ENCODE results near the gene INS. TPM values are rescaled to one million over a fixed set of nuclear protein-coding genes. Genes with fewer than 3 reads are reported as not detected.

Gene INS
- total and polyA plus RNA-seq, 2 donors (not counting 1 experiment from before 2014, with no cell fraction given): not detected

GRCh38 chr11:2169626-2170570, 8.9 kb upstream of the INS start:
- Mint-ChIP-seq H3K27me3 (no peaks in the 10 kb centered on the region), H3K4me3 (no peak overlapping the region), H3K27ac (no peak overlapping the region), H3K9me3 (ENCODE audit: insufficient read depth) (no peaks in the 10 kb centered on the region), H3K4me1 (no peaks in the 10 kb centered on the region)
- ATAC-seq (ENCODE audit: low read depth) (no peak), DNase-seq (no peak)
- Histone ChIP-seq H3K36me3 (replicated peaks in 1 of 2; ENCODE audit: control extremely low read depth in 1 of 2, control insufficient read depth in 1 of 2, extremely low read depth in 1 of 2, insufficient read depth in 2 of 2, low read length in 1 of 2) (no peaks in the 10 kb centered on the region), H3K27me3 (replicated peaks in 1 of 4; ENCODE audit: control extremely low read depth in 1 of 4, control insufficient read depth in 3 of 4, insufficient read depth in 4 of 4, low read length in 3 of 4) (peaks cover 0 to 10% (median 0%) of the 10 kb centered on the region in 4 experiments), H4K20me1 (ENCODE audit: control insufficient read depth, insufficient read depth, low read length, poor library complexity, severe bottlenecking) (no peaks in the 10 kb centered on the region), H3K79me2 (ENCODE audit: control insufficient read depth, insufficient read depth, low read length) (no peaks in the 10 kb centered on the region), H2AFZ (ENCODE audit: insufficient read depth, low read depth, low read length, poor library complexity, severe bottlenecking) (no peak overlapping the region), H3K9ac (ENCODE audit: low read length) (no peak overlapping the region), H3K9me3 (ENCODE audit: control extremely low read depth in 1 of 3, control insufficient read depth in 2 of 3, insufficient read depth in 1 of 3, low read length in 2 of 3) (no peaks in the 10 kb centered on the region), H3K4me2 (replicated peaks; ENCODE audit: low read depth, low read length, poor library complexity, severe bottlenecking) (no peak overlapping the region), H3K4me3 (ENCODE audit: control extremely low read depth in 1 of 5, extremely low read depth in 1 of 5, insufficient read depth in 1 of 5, low read depth in 2 of 5, low read length in 4 of 5) (no peak overlapping the region), H3K4me1 (ENCODE audit: control insufficient read depth in 2 of 2, insufficient read depth in 2 of 2, low read length in 2 of 2) (peaks cover 0 to 3% of the 10 kb centered on the region in 2 donors), H3K27ac (ENCODE audit: low read length in 2 of 2) (no peak overlapping the region)
- no peak for TF ChIP-seq EZH2 (IDR thresholded peaks at IDR 0.05; ENCODE audit: borderline replicate concordance, insufficient read depth, low read depth, low read length, poor library complexity, severe bottlenecking)
- TF ChIP-seq, protein P1, sequence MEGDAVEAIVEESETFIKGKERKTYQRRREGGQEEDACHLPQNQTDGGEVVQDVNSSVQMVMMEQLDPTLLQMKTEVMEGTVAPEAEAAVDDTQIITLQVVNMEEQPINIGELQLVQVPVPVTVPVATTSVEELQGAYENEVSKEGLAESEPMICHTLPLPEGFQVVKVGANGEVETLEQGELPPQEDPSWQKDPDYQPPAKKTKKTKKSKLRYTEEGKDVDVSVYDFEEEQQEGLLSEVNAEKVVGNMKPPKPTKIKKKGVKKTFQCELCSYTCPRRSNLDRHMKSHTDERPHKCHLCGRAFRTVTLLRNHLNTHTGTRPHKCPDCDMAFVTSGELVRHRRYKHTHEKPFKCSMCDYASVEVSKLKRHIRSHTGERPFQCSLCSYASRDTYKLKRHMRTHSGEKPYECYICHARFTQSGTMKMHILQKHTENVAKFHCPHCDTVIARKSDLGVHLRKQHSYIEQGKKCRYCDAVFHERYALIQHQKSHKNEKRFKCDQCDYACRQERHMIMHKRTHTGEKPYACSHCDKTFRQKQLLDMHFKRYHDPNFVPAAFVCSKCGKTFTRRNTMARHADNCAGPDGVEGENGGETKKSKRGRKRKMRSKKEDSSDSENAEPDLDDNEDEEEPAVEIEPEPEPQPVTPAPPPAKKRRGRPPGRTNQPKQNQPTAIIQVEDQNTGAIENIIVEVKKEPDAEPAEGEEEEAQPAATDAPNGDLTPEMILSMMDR (IDR thresholded peaks at IDR 0.05): no peak
- ChIA-PET CTCF (interaction anchor here (1.2 to 1.6 kb wide), 2 partner anchors 18 to 135 kb away, joined by 4 to 5 read pairs; no protein-coding TSS in a partner anchor), POLR2A (no interaction called here)
- 84% methylated on average over 37 of the region's 45 CpGs for WGBS (ENCODE audit: insufficient coverage)
- intact Hi-C loops (cut with micrococcal nuclease): no loop called here

DNA sequence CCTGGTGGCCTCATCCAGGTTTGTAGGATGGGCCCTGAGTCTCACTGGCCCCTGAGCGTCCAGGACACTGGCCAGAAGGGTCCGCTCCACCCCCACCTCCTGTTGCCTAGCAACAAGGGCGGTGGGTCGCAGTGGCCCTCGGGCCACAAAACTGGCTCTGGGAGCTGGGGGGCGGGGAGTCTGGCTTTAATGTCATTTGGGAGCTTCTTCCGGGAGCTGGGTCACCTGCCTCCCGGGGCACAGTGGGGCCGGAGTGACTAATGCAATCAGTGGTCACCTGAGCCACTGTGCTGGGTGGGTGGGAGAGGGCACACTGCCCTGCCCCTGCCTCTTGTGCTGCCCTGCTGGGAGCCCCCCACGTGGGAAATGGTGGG, 8.0 kb upstream of the INS start:
- no peak overlapping the region for H3K4me3 Mint-ChIP-seq

More for the DNA sequence above, 8.0 kb upstream of the INS start:
- H3K4me3 ChIP-seq (ENCODE audit: control extremely low read depth in 1 of 5, extremely low read depth in 1 of 5, insufficient read depth in 1 of 5, low read depth in 2 of 5, low read length in 4 of 5): no peak overlapping the region
- no peaks in the 10 kb centered on the region for H3K79me2 ChIP-seq (ENCODE audit: control insufficient read depth, insufficient read depth, low read length)
- no peaks in the 10 kb centered on the region for H4K20me1 ChIP-seq (ENCODE audit: control insufficient read depth, insufficient read depth, low read length, poor library complexity, severe bottlenecking)
- no peak overlapping the region for H3K27ac ChIP-seq (ENCODE audit: low read length in 2 of 2)
- WGBS (ENCODE audit: insufficient coverage): 77% methylated on average over 9 of the region's 10 CpGs
- Mint-ChIP-seq H3K9me3 (ENCODE audit: insufficient read depth) (no peaks in the 10 kb centered on the region), H3K4me1 (no peaks in the 10 kb centered on the region), H3K27me3 (no peaks in the 10 kb centered on the region), H3K27ac (no peak overlapping the region)
- TF ChIP-seq, protein P1 (IDR thresholded peaks at IDR 0.05): no peak
- no peak for TF ChIP-seq EZH2 (IDR thresholded peaks at IDR 0.05; ENCODE audit: borderline replicate concordance, insufficient read depth, low read depth, low read length, poor library complexity, severe bottlenecking)
- DNase-seq (no peak), ATAC-seq (ENCODE audit: low read depth) (no peak)
- no peaks in the 10 kb centered on the region for H3K9me3 ChIP-seq (ENCODE audit: control extremely low read depth in 1 of 3, control insufficient read depth in 2 of 3, insufficient read depth in 1 of 3, low read length in 2 of 3)
- H2AFZ ChIP-seq (ENCODE audit: insufficient read depth, low read depth, low read length, poor library complexity, severe bottlenecking): no peak overlapping the region
- no peak overlapping the region for H3K9ac ChIP-seq (ENCODE audit: low read length)
- intact Hi-C loops (cut with micrococcal nuclease): no loop called here
- peaks cover 0 to 3% of the 10 kb centered on the region in 2 donors for H3K4me1 ChIP-seq (ENCODE audit: control insufficient read depth in 2 of 2, insufficient read depth in 2 of 2, low read length in 2 of 2)
- no peak overlapping the region for H3K4me2 ChIP-seq (replicated peaks; ENCODE audit: low read depth, low read length, poor library complexity, severe bottlenecking)
- H3K36me3 ChIP-seq (replicated peaks in 1 of 2; ENCODE audit: control extremely low read depth in 1 of 2, control insufficient read depth in 1 of 2, extremely low read depth in 1 of 2, insufficient read depth in 2 of 2, low read length in 1 of 2): no peaks in the 10 kb centered on the region
- ChIA-PET POLR2A (no interaction called here), CTCF (interaction anchor here (1.2 to 1.6 kb wide), 2 partner anchors 18 to 136 kb away, joined by 4 to 5 read pairs; no protein-coding TSS in a partner anchor)
- peaks cover 0 to 10% (median 0%) of the 10 kb centered on the region in 4 experiments for H3K27me3 ChIP-seq (replicated peaks in 1 of 4; ENCODE audit: control extremely low read depth in 1 of 4, control insufficient read depth in 3 of 4, insufficient read depth in 4 of 4, low read length in 3 of 4)
